OCI-LY7 (cell line): ENCODE data around the gene FANCG. TPM values are rescaled to one million over a fixed set of nuclear protein-coding genes. Genes with fewer than 3 reads are reported as not detected.
A peak's percentile ranks its signal among the peaks of the same experiment; 100 is the strongest.

ENCODE experiments used
- BruUV-seq: library from RNA; stranded (reverse); fragments of 400-500 nt; replicated peaks from 2 replicates; lab custom pipeline; 2021; lab: Mats Ljungman, UMichigan
- CTCF ChIA-PET: fragments of 300-600 bp; sonication (Branson Sonifier 250); formaldehyde crosslinking; loops from one replicate; lab custom pipeline; 2022; ENCODE audit warnings: antibody characterized with exemption; ENCODE audit not compliant: unreplicated experiment; lab: Charles Lee
- POLR2A ChIA-PET: fragments of 300-600 bp; sonication (Branson Sonifier 250); formaldehyde crosslinking; loops from one replicate; lab custom pipeline; 2022; ENCODE audit warnings: antibody characterized with exemption; lab: Charles Lee
- DNase-seq: peaks from one replicate; pipeline ENCODE4 v3.0.0-alpha.2; 2015; ENCODE audit warnings: low spot score
- H2AFZ ChIP-seq: fragments of 200-600 bp; sonication (generic), shearing (Covaris generic); 2 replicates; pipeline ENCODE4 v1.6.1; 2014; ENCODE audit warnings: mild to moderate bottlenecking, antibody characterized with exemption, low read length, moderate library complexity
- H3K27ac ChIP-seq: fragments of 200-600 bp; sonication (generic); 2 replicates; pipeline ENCODE4 v1.5.1; 2014; ENCODE audit warnings: mixed run types, low read depth, mild to moderate bottlenecking, moderate library complexity, low read length, inconsistent platforms; ENCODE audit not compliant: poor library complexity, severe bottlenecking
- H3K36me3 ChIP-seq: fragments of 200-600 bp; sonication (generic); 2 replicates; pipeline ENCODE4 v1.6.1; 2014; ENCODE audit warnings: mild to moderate bottlenecking, antibody characterized with exemption, low read length, moderate library complexity, mixed read lengths; ENCODE audit not compliant: insufficient read depth
- H3K4me1 ChIP-seq: fragments of 200-600 bp; sonication (generic); 2 replicates; pipeline ENCODE4 v1.5.1; 2014; ENCODE audit warnings: mild to moderate bottlenecking, low read length; ENCODE audit not compliant: insufficient read depth, poor library complexity, severe bottlenecking
- H3K4me2 ChIP-seq: fragments of 200-600 bp; sonication (generic); 2 replicates; pipeline ENCODE4 v1.6.1; 2014; ENCODE audit warnings: mild to moderate bottlenecking, low read length
- H3K4me3 ChIP-seq: fragments of 200-600 bp; sonication (generic); 2 replicates; pipeline ENCODE4 v1.5.1; 2014; ENCODE audit warnings: mild to moderate bottlenecking, low read depth, low read length; ENCODE audit not compliant: poor library complexity, severe bottlenecking
- H3K79me2 ChIP-seq: fragments of 200-600 bp; sonication (generic); 2 replicates; pipeline ENCODE4 v1.6.1; 2016; ENCODE audit warnings: low read depth, mild to moderate bottlenecking, low read length, moderate library complexity, mixed read lengths; ENCODE audit not compliant: insufficient read depth
- H3K9me2 ChIP-seq: fragments of 200-600 bp; sonication (generic); 2 replicates; pipeline ENCODE4 v1.6.1; 2016; ENCODE audit warnings: mild to moderate bottlenecking, low read length, mixed read lengths; ENCODE audit not compliant: insufficient read depth
- H3K9me3 ChIP-seq: fragments of 200-600 bp; sonication (generic); 2 replicates; pipeline ENCODE4 v1.6.1; 2014; ENCODE audit warnings: mild to moderate bottlenecking, mixed run types, low read length, mixed read lengths
- H4K20me1 ChIP-seq: fragments of 200-600 bp; sonication (generic); 2 replicates; pipeline ENCODE4 v1.6.1; 2014; ENCODE audit warnings: mild to moderate bottlenecking, antibody characterized with exemption, low read length, moderate library complexity, mixed read lengths; ENCODE audit not compliant: insufficient read depth
- CTCF ChIP-seq: fragments of 200-600 bp; sonication (generic); conservative IDR thresholded peaks from 2 replicates; pipeline ENCODE4 v1.5.1; 2014; ENCODE audit warnings: mild to moderate bottlenecking, antibody characterized with exemption, low read length, moderate library complexity, mixed read lengths
- EZH2phosphoT487 ChIP-seq: fragments of 200-600 bp; sonication (generic); IDR thresholded peaks from 2 replicates; pipeline ENCODE4 v1.6.1; 2018; ENCODE audit warnings: low read depth, borderline replicate concordance, mild to moderate bottlenecking, mixed run types, antibody characterized with exemption, low read length, moderate library complexity, mixed read lengths
- intact Hi-C: fragments of 100-400 bp; cut with micrococcal nuclease; formaldehyde crosslinking; loops from one replicate; pipeline ENCODE4 v1.10.0; 2022; ENCODE audit not compliant: unreplicated experiment
- total RNA-seq, 2 experiments: library from RNA; depleted of rRNA in 1 of 2; stranded (reverse); fragments of >200 nt in 1 of 2; shearing (Covaris generic) in 1 of 2; gene quantifications; 2 replicates each; pipeline ENCODE4 v1.2.3, GENCODE V29; 2014 to 2022

Gene FANCG
- total RNA-seq, 2 experiments from 2014 or later = 85.1 to 121 TPM

GRCh38 chr9:35027860-35028259 is 51.9 kb downstream of the FANCG start:
- H3K27ac ChIP-seq = no peak overlapping the region
- H3K36me3 ChIP-seq = no peaks in the 10 kb centered on the region
- intact Hi-C loops = no loop called here
- no peaks in the 10 kb centered on the region for H3K9me2 ChIP-seq
- H3K79me2 ChIP-seq = no peaks in the 10 kb centered on the region
- POLR2A ChIA-PET = interaction anchor here (0.6 to 1.7 kb wide), 5 partner anchors 11 to 354 kb away, joined by 3 to 5 read pairs (median 5); partner anchors contain the start of gene DNAJB5
- CTCF ChIA-PET = no interaction called here
- TF ChIP-seq EZH2phosphoT487 (no peak), CTCF (no peak)
- H3K9me3 ChIP-seq = no peaks in the 10 kb centered on the region
- DNase-seq = peak; percentile 24
- H3K4me1 ChIP-seq = peaks cover 5% of the 10 kb centered on the region
- no peak overlapping the region for H2AFZ ChIP-seq
- H3K4me3 ChIP-seq = no peak overlapping the region
- BruUV-seq = no TSS peak
- no peak overlapping the region for H3K4me2 ChIP-seq
- H4K20me1 ChIP-seq = no peaks in the 10 kb centered on the region

- H3K9me2 ChIP-seq = no peaks in the 10 kb centered on the region
- H3K4me2 ChIP-seq = no peak overlapping the region
- ChIA-PET POLR2A (interaction anchor here (0.6 to 1.7 kb wide), 3 partner anchors 11 to 37 kb away, joined by 3 to 5 read pairs (median 5); partner anchors contain the start of gene DNAJB5), CTCF (interaction anchor here (0.9 kb wide), 1 partner anchor 16 kb away, joined by 4 read pairs; no protein-coding TSS in a partner anchor)
- intact Hi-C loops = no loop called here
- H3K36me3 ChIP-seq = no peaks in the 10 kb centered on the region
- no peak overlapping the region for H3K4me3 ChIP-seq
- no peaks in the 10 kb centered on the region for H4K20me1 ChIP-seq
- no TSS peak for BruUV-seq
- peaks cover 5% of the 10 kb centered on the region for H3K4me1 ChIP-seq
- H3K27ac ChIP-seq = no peak overlapping the region
- H3K9me3 ChIP-seq = no peaks in the 10 kb centered on the region
- no peaks in the 10 kb centered on the region for H3K79me2 ChIP-seq
- TF ChIP-seq EZH2phosphoT487 (no peak), CTCF (no peak)
- H2AFZ ChIP-seq = no peak overlapping the region
- no peak for DNase-seq
Measured at GRCh38 chr9:35027374-35027773, 52.4 kb downstream of the FANCG start.

- Histone ChIP-seq H3K4me2 (no peak overlapping the region), H3K4me1 (peaks cover 5% of the 10 kb centered on the region), H4K20me1 (no peaks in the 10 kb centered on the region), H3K27ac (no peak overlapping the region), H3K79me2 (no peaks in the 10 kb centered on the region), H3K9me2 (no peaks in the 10 kb centered on the region), H2AFZ (no peak overlapping the region), H3K4me3 (no peak overlapping the region), H3K36me3 (no peaks in the 10 kb centered on the region), H3K9me3 (no peaks in the 10 kb centered on the region)
- no peak for DNase-seq
- BruUV-seq = no TSS peak
- TF ChIP-seq EZH2phosphoT487 (no peak), CTCF (no peak)
- intact Hi-C loops = no loop called here
- ChIA-PET CTCF (interaction anchor here (0.9 kb wide), 1 partner anchor 17 kb away, joined by 4 read pairs; no protein-coding TSS in a partner anchor), POLR2A (interaction anchor here (0.6 to 1.7 kb wide), 2 partner anchors 37 to 60 kb away, joined by 3 to 5 read pairs; partner anchors contain the start of gene DNAJB5)
Measured at GRCh38 chr9:35026671-35027070, 53.1 kb downstream of the FANCG start.
